ENCODE data around the gene NEBL.

The NEBL gene

GRCh38 chr10:20898866-20899535, 1.9 kb upstream of the NEBL start:
- H3K9me2 ChIP-seq (ENCODE audit: low read depth, low read length) = no peaks in the 10 kb centered on the region
- H3K36me3 ChIP-seq (ENCODE audit: insufficient read depth, low read length) = no peaks in the 10 kb centered on the region

GRCh38 chr10:20893297-20893696, 3.8 kb downstream of the NEBL start:
- no peaks in the 10 kb centered on the region for H3K4me1 ChIP-seq (ENCODE audit: insufficient read depth, low read length, severe bottlenecking)
- H3K4me3 ChIP-seq (ENCODE audit: low read depth, low read length, poor library complexity, severe bottlenecking) = no peak overlapping the region
- no peaks in the 10 kb centered on the region for H3K27me3 ChIP-seq (ENCODE audit: insufficient read depth, low read length)
- H3K9me2 ChIP-seq (ENCODE audit: low read depth, low read length) = no peaks in the 10 kb centered on the region
- H3K79me2 ChIP-seq (ENCODE audit: insufficient read depth, low read length) = no peaks in the 10 kb centered on the region
- H2AFZ ChIP-seq (ENCODE audit: low read length) = no peak overlapping the region
- TF ChIP-seq CTCF (IDR thresholded peaks at IDR 0.05; ENCODE audit: low read length) = no peak
- H3K36me3 ChIP-seq (ENCODE audit: insufficient read depth, low read length) = no peaks in the 10 kb centered on the region
- H3K9me3 ChIP-seq (ENCODE audit: low read length) = no peaks in the 10 kb centered on the region
- H3K27ac ChIP-seq (ENCODE audit: low read depth, low read length, poor library complexity, severe bottlenecking) = no peak overlapping the region
- H4K20me1 ChIP-seq (ENCODE audit: insufficient read depth, low read length) = no peaks in the 10 kb centered on the region
- no peaks in the 10 kb centered on the region for H3F3A ChIP-seq (ENCODE audit: insufficient read depth, low read length)
- H3K9ac ChIP-seq (ENCODE audit: low read length) = no peak overlapping the region
- no peak overlapping the region for H3K4me2 ChIP-seq (ENCODE audit: low read length)

More at GRCh38 chr10:20898866-20899535, 1.9 kb upstream of the NEBL start:
- Histone ChIP-seq H3F3A (ENCODE audit: insufficient read depth, low read length) (no peaks in the 10 kb centered on the region), H3K27ac (ENCODE audit: low read depth, low read length, poor library complexity, severe bottlenecking) (no peak overlapping the region), H3K9ac (ENCODE audit: low read length) (no peak overlapping the region), H3K4me1 (ENCODE audit: insufficient read depth, low read length, severe bottlenecking) (no peaks in the 10 kb centered on the region), H4K20me1 (ENCODE audit: insufficient read depth, low read length) (no peaks in the 10 kb centered on the region), H3K9me3 (ENCODE audit: low read length) (no peaks in the 10 kb centered on the region), H3K4me3 (ENCODE audit: low read depth, low read length, poor library complexity, severe bottlenecking) (no peak overlapping the region), H3K4me2 (ENCODE audit: low read length) (no peak overlapping the region), H3K79me2 (ENCODE audit: insufficient read depth, low read length) (no peaks in the 10 kb centered on the region), H2AFZ (ENCODE audit: low read length) (no peak overlapping the region), H3K27me3 (ENCODE audit: insufficient read depth, low read length) (no peaks in the 10 kb centered on the region)
- TF ChIP-seq CTCF (IDR thresholded peaks at IDR 0.05; ENCODE audit: low read length) (no peak), EZH2 (IDR thresholded peaks at IDR 0.05; ENCODE audit: borderline replicate concordance, low read length) (no peak)

GRCh38 chr10:20892796-20893195, 4.3 kb downstream of the NEBL start:
- no peak overlapping the region for H3K27ac ChIP-seq (ENCODE audit: low read depth, low read length, poor library complexity, severe bottlenecking)
- no peak for TF ChIP-seq CTCF (IDR thresholded peaks at IDR 0.05; ENCODE audit: low read length)
- TF ChIP-seq EZH2 (IDR thresholded peaks at IDR 0.05; ENCODE audit: borderline replicate concordance, low read length) = no peak

More at GRCh38 chr10:20892796-20893195, 4.3 kb downstream of the NEBL start:
- no peaks in the 10 kb centered on the region for H3K27me3 ChIP-seq (ENCODE audit: insufficient read depth, low read length)
- no peak overlapping the region for H2AFZ ChIP-seq (ENCODE audit: low read length)
- no peaks in the 10 kb centered on the region for H3K4me1 ChIP-seq (ENCODE audit: insufficient read depth, low read length, severe bottlenecking)
- H3F3A ChIP-seq (ENCODE audit: insufficient read depth, low read length) = no peaks in the 10 kb centered on the region
- no peaks in the 10 kb centered on the region for H3K9me2 ChIP-seq (ENCODE audit: low read depth, low read length)
- H3K4me2 ChIP-seq (ENCODE audit: low read length) = no peak overlapping the region
- H3K36me3 ChIP-seq (ENCODE audit: insufficient read depth, low read length) = no peaks in the 10 kb centered on the region
- H4K20me1 ChIP-seq (ENCODE audit: insufficient read depth, low read length) = no peaks in the 10 kb centered on the region
- H3K9me3 ChIP-seq (ENCODE audit: low read length) = no peaks in the 10 kb centered on the region
- no peaks in the 10 kb centered on the region for H3K79me2 ChIP-seq (ENCODE audit: insufficient read depth, low read length)
- H3K4me3 ChIP-seq (ENCODE audit: low read depth, low read length, poor library complexity, severe bottlenecking) = no peak overlapping the region
- no peak overlapping the region for H3K9ac ChIP-seq (ENCODE audit: low read length)
